Calu3 (cell line): ENCODE measurements around the gene BBS5. TPM values are rescaled to one million over a fixed set of nuclear protein-coding genes. Genes with fewer than 3 reads are reported as not detected.
"Not testable (repeated sequence)": the region's sequence is repeated elsewhere in the genome, so short reads cannot be mapped to it uniquely, and the experiment has no call there.

Experiments used
- Bru-seq: library from RNA; stranded (reverse); fragments of 400-500 nt; gene quantifications from one replicate; lab custom pipeline; 2021; lab: Mats Ljungman, UMichigan
- BruChase-seq, 2 experiments: library from RNA; stranded (reverse); fragments of 400-500 nt; gene quantifications; one replicate each; lab custom pipeline; 2021; lab: Mats Ljungman, UMichigan
- BruUV-seq: library from RNA; stranded (reverse); fragments of 400-500 nt; replicated peaks from 2 replicates; lab custom pipeline; 2021; lab: Mats Ljungman, UMichigan
- CTCF ChIA-PET: fragments of 300-600 bp; sonication (Branson Sonifier 250); formaldehyde crosslinking; loops from one replicate; lab custom pipeline; 2022; ENCODE audit warnings: antibody characterized with exemption; lab: Charles Lee
- DNase-seq: peaks from one replicate; pipeline ENCODE4 v3.0.0; 2022
- H3K27ac Mint-ChIP-seq: one replicate; pipeline ENCODE4 v1.8.0; 2022; ENCODE audit warnings: mixed read lengths; ENCODE audit not compliant: unreplicated experiment
- H3K27me3 Mint-ChIP-seq: one replicate; pipeline ENCODE4 v1.8.0; 2022; ENCODE audit warnings: mixed read lengths; ENCODE audit not compliant: unreplicated experiment
- H3K36me3 Mint-ChIP-seq: one replicate; pipeline ENCODE4 v1.8.0; 2022; ENCODE audit warnings: mild to moderate bottlenecking, moderate library complexity, mixed read lengths; ENCODE audit not compliant: insufficient read depth, unreplicated experiment
- H3K4me1 Mint-ChIP-seq: one replicate; pipeline ENCODE4 v1.8.0; 2022; ENCODE audit warnings: mild to moderate bottlenecking, low read depth, mixed read lengths; ENCODE audit not compliant: unreplicated experiment
- H3K4me3 Mint-ChIP-seq: one replicate; pipeline ENCODE4 v1.8.0; 2022; ENCODE audit warnings: mild to moderate bottlenecking, low read depth, moderate library complexity, mixed read lengths; ENCODE audit not compliant: unreplicated experiment
- H3K9me3 Mint-ChIP-seq: one replicate; pipeline ENCODE4 v1.8.0; 2022; ENCODE audit warnings: low read depth, mixed read lengths; ENCODE audit not compliant: unreplicated experiment
- intact Hi-C: fragments of 100-400 bp; cut with micrococcal nuclease; formaldehyde crosslinking; loops from one replicate; pipeline ENCODE4 v1.10.0; 2022; ENCODE audit not compliant: unreplicated experiment
- long read RNA-seq: library from polyadenylated mRNA; stranded (forward); transcript quantifications from one replicate; pipeline ENCODE4 v2.0.0, GENCODE V29; 2022
- total RNA-seq: library from RNA; stranded (reverse); gene quantifications from 2 replicates; pipeline ENCODE4 v1.2.3, GENCODE V29; 2022
- TF ChIP-seq, protein P1 (sequence below): fragments of 200-600 bp; IDR thresholded peaks from one replicate; pipeline ENCODE4 v1.8.0; 2022; ENCODE audit warnings: antibody characterized with exemption; ENCODE audit not compliant: unreplicated experiment

BBS5 gene
- total RNA-seq (3.3 and 3.9 TPM in 2 replicates), Bru-seq, nascent RNA (percentile 36 among the genes with signal in this experiment), BruChase-seq, experiment 1, labeled RNA remaining after a 6-hour chase (percentile 58 among the genes with signal in this experiment), BruChase-seq, experiment 2, labeled RNA remaining after a 2-hour chase (percentile 56 among the genes with signal in this experiment)
- long read RNA-seq = 0 reads

GRCh38 chr2:169479257-169480078, at the start of gene BBS5:
Gene BBS5 (plus strand): TSS chr2:169479494. CDS start chr2:169479554, 60 bp downstream.
- H3K4me1 Mint-ChIP-seq = peaks cover 8% of the 10 kb centered on the region
- intact Hi-C loops = no loop called here
- BruUV-seq = no TSS peak
- H3K36me3 Mint-ChIP-seq = peaks cover 15% of the 10 kb centered on the region
- TF ChIP-seq, protein P1, sequence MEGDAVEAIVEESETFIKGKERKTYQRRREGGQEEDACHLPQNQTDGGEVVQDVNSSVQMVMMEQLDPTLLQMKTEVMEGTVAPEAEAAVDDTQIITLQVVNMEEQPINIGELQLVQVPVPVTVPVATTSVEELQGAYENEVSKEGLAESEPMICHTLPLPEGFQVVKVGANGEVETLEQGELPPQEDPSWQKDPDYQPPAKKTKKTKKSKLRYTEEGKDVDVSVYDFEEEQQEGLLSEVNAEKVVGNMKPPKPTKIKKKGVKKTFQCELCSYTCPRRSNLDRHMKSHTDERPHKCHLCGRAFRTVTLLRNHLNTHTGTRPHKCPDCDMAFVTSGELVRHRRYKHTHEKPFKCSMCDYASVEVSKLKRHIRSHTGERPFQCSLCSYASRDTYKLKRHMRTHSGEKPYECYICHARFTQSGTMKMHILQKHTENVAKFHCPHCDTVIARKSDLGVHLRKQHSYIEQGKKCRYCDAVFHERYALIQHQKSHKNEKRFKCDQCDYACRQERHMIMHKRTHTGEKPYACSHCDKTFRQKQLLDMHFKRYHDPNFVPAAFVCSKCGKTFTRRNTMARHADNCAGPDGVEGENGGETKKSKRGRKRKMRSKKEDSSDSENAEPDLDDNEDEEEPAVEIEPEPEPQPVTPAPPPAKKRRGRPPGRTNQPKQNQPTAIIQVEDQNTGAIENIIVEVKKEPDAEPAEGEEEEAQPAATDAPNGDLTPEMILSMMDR = peak; percentile 30
- no peaks in the 10 kb centered on the region for H3K9me3 Mint-ChIP-seq
- no peaks in the 10 kb centered on the region for H3K27me3 Mint-ChIP-seq
- H3K4me3 Mint-ChIP-seq = peak within 1 kb of the TSS; percentile 82
- CTCF ChIA-PET = interaction anchor here (0.5 to 1.7 kb wide), 4 partner anchors 10 to 99 kb away, joined by 3 to 6 read pairs (median 4); no protein-coding TSS in a partner anchor
- no peak within 1 kb of the TSS for H3K27ac Mint-ChIP-seq
- peak; percentile 64 for DNase-seq

GRCh38 chr2:169431772-169432171, 47.5 kb upstream of the BBS5 start:
- intact Hi-C loops, CTCF ChIA-PET, DNase-seq, H3K9me3 Mint-ChIP-seq, H3K27ac Mint-ChIP-seq, BruUV-seq, H3K36me3 Mint-ChIP-seq, H3K4me3 Mint-ChIP-seq, H3K4me1 Mint-ChIP-seq: not testable (repeated sequence)
- H3K27me3 Mint-ChIP-seq = peaks cover 49% of the 10 kb centered on the region

GRCh38 chr2:169434236-169434635, 45.1 kb upstream of the BBS5 start:
- CTCF ChIA-PET = interaction anchor here (0.6 kb wide), 1 partner anchor 424 kb away, joined by 4 read pairs; no protein-coding TSS in a partner anchor
- H3K36me3 Mint-ChIP-seq, BruUV-seq, H3K27ac Mint-ChIP-seq, intact Hi-C loops, DNase-seq, H3K9me3 Mint-ChIP-seq, H3K4me3 Mint-ChIP-seq: not testable (repeated sequence)
- Mint-ChIP-seq H3K27me3 (peaks cover 38% of the 10 kb centered on the region), H3K4me1 (peaks cover 11% of the 10 kb centered on the region)

- H3K9me3 Mint-ChIP-seq = no peaks in the 10 kb centered on the region
- intact Hi-C loops = no loop called here
- TF ChIP-seq, protein P1 = no peak
- peaks cover 12% of the 10 kb centered on the region for H3K4me1 Mint-ChIP-seq
- CTCF ChIA-PET = interaction anchor here (0.7 kb wide), 1 partner anchor 12 kb away, joined by 3 read pairs; no protein-coding TSS in a partner anchor
- DNase-seq = no peak
- H3K27me3 Mint-ChIP-seq = peaks cover 16% of the 10 kb centered on the region
- H3K4me3 Mint-ChIP-seq = no peak overlapping the region
- no TSS peak for BruUV-seq
- H3K27ac Mint-ChIP-seq = no peak overlapping the region
- H3K36me3 Mint-ChIP-seq = no peaks in the 10 kb centered on the region
Measured at GRCh38 chr2:169438466-169439072, 40.7 kb upstream of the BBS5 start.

DNA sequence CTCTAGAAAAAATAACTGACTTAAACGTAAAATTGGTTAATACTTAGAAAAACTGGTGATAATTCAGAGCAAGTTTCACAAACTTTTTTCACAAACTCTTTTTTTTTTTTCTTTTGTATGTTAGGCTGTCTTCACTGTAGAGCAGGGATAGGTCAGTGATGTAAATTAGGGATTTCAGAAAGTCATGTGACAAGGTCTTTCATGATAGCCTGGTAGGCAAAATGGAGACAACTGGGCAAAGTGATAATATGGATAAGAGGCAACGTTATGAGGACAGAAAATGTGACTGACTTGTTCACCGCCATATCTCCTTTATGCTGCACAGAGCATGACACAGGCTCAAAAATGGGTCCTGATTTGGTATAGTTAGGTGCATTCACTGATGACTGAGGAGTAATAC, 39.4 kb upstream of the BBS5 start:
- CTCF ChIA-PET = interaction anchor here (0.7 kb wide), 1 partner anchor 748 kb away, joined by 3 read pairs; no protein-coding TSS in a partner anchor
- Mint-ChIP-seq H3K4me3 (no peak overlapping the region), H3K36me3 (no peaks in the 10 kb centered on the region), H3K27ac (no peak overlapping the region), H3K4me1 (peaks cover 12% of the 10 kb centered on the region), H3K27me3 (peaks cover 12% of the 10 kb centered on the region), H3K9me3 (no peaks in the 10 kb centered on the region)
- TF ChIP-seq, protein P1 = no peak
- intact Hi-C loops = no loop called here
- BruUV-seq = no TSS peak
- no peak for DNase-seq
